ENCODE results near the gene NKX1-2.

DNA sequence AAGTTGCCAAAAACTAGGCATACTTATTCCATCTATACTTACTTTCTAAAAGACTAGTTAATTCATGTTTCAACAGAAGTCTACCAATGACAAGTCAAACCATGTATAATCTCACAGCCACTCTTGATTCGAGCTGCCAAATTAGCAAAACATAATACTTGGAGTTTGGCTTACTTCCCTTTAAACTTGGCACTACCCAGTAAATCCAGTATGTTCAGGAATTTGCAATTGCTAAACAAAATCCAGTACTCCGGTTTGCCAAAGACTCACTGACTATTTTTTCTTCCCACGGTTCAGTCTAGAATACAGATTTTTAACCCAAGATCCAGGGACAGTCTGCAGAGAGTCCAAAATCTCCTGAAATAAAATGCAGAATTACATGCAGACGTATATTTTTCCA is 35.8 kb downstream of the NKX1-2 start:
- no peak for TF ChIP-seq POLR2AphosphoS5 (IDR thresholded peaks at IDR 0.05; ENCODE audit: low read depth, low read length)
- TF ChIP-seq, protein P1, sequence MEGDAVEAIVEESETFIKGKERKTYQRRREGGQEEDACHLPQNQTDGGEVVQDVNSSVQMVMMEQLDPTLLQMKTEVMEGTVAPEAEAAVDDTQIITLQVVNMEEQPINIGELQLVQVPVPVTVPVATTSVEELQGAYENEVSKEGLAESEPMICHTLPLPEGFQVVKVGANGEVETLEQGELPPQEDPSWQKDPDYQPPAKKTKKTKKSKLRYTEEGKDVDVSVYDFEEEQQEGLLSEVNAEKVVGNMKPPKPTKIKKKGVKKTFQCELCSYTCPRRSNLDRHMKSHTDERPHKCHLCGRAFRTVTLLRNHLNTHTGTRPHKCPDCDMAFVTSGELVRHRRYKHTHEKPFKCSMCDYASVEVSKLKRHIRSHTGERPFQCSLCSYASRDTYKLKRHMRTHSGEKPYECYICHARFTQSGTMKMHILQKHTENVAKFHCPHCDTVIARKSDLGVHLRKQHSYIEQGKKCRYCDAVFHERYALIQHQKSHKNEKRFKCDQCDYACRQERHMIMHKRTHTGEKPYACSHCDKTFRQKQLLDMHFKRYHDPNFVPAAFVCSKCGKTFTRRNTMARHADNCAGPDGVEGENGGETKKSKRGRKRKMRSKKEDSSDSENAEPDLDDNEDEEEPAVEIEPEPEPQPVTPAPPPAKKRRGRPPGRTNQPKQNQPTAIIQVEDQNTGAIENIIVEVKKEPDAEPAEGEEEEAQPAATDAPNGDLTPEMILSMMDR (IDR thresholded peaks at IDR 0.05) = no peak
- TF ChIP-seq, protein P2, sequence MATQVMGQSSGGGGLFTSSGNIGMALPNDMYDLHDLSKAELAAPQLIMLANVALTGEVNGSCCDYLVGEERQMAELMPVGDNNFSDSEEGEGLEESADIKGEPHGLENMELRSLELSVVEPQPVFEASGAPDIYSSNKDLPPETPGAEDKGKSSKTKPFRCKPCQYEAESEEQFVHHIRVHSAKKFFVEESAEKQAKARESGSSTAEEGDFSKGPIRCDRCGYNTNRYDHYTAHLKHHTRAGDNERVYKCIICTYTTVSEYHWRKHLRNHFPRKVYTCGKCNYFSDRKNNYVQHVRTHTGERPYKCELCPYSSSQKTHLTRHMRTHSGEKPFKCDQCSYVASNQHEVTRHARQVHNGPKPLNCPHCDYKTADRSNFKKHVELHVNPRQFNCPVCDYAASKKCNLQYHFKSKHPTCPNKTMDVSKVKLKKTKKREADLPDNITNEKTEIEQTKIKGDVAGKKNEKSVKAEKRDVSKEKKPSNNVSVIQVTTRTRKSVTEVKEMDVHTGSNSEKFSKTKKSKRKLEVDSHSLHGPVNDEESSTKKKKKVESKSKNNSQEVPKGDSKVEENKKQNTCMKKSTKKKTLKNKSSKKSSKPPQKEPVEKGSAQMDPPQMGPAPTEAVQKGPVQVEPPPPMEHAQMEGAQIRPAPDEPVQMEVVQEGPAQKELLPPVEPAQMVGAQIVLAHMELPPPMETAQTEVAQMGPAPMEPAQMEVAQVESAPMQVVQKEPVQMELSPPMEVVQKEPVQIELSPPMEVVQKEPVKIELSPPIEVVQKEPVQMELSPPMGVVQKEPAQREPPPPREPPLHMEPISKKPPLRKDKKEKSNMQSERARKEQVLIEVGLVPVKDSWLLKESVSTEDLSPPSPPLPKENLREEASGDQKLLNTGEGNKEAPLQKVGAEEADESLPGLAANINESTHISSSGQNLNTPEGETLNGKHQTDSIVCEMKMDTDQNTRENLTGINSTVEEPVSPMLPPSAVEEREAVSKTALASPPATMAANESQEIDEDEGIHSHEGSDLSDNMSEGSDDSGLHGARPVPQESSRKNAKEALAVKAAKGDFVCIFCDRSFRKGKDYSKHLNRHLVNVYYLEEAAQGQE (IDR thresholded peaks at IDR 0.05; ENCODE audit: low read depth, low read length) = no peak
- TF ChIP-seq, protein P3, sequence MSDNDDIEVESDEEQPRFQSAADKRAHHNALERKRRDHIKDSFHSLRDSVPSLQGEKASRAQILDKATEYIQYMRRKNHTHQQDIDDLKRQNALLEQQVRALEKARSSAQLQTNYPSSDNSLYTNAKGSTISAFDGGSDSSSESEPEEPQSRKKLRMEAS (IDR thresholded peaks at IDR 0.05; ENCODE audit: low read depth) = no peak

All from SK-N-SH (cell line).